NB4 (cell line): ENCODE data around the gene RRP12.
"Not testable (repeated sequence)": the region's sequence is repeated elsewhere in the genome, so short reads cannot be mapped to it uniquely, and the experiment has no call there.

Experiments
- CTCF ChIP-seq: IDR thresholded peaks from one replicate; pipeline ENCODE4 v1.5.1; 2012; ENCODE audit warnings: low read depth, low read length
- MAX ChIP-seq: IDR thresholded peaks from 2 replicates; pipeline ENCODE4 v1.6.1; 2011; ENCODE audit warnings: low read depth, low read length
- POLR2A ChIP-seq: IDR thresholded peaks from 2 replicates; pipeline ENCODE4 v1.6.1; 2011; ENCODE audit warnings: mild to moderate bottlenecking; ENCODE audit not compliant: insufficient read length; ENCODE audit errors: extremely low read depth

GRCh38 chr10:97406483-97406882, 5.3 kb upstream of the RRP12 start:
- not testable (repeated sequence) for TF ChIP-seq POLR2A, CTCF, MAX
